ENCODE results near the gene WDR82.

The WDR82 gene

GRCh38 chr3:52227117-52227516 lies 51.3 kb downstream of the WDR82 start:
- no peak for DNase-seq (ENCODE audit: low read depth in 2 of 2, low spot score in 1 of 2)

- DNase-seq (ENCODE audit: low read depth in 2 of 2, low spot score in 1 of 2) = no peak
These were observed 52.1 kb downstream of the WDR82 start for GRCh38 chr3:52226229-52226817.

- DNase-seq (ENCODE audit: low read depth in 2 of 2, low spot score in 1 of 2) = no peak
These were observed 52.8 kb downstream of the WDR82 start, which contains the start of gene TLR9 for GRCh38 chr3:52225452-52226228. Gene TLR9 (minus strand): TSS chr3:52225645. CDS start chr3:52225529, 116 bp downstream.

- DNase-seq (ENCODE audit: low read depth in 2 of 2, low spot score in 1 of 2) = no peak
These were observed 54.7 kb downstream of the WDR82 start for GRCh38 chr3:52223449-52224408.

GRCh38 chr3:52222319-52223221 lies 55.9 kb downstream of the WDR82 start:
- DNase-seq (ENCODE audit: low read depth in 2 of 2, low spot score in 1 of 2) = no peak

GRCh38 chr3:52221563-52222318 lies 56.7 kb downstream of the WDR82 start:
- DNase-seq (ENCODE audit: low read depth in 2 of 2, low spot score in 1 of 2) = peak in 1 of 2 donors; percentile 37

- DNase-seq (ENCODE audit: low read depth in 2 of 2, low spot score in 1 of 2) = no peak
These were observed 57.3 kb downstream of the WDR82 start for GRCh38 chr3:52221141-52221562.

GRCh38 chr3:52220380-52221026 lies 57.9 kb downstream of the WDR82 start:
- peak; percentile 77 to 84 for DNase-seq (ENCODE audit: low read depth in 2 of 2, low spot score in 1 of 2)

GRCh38 chr3:52218937-52219650 lies 59.4 kb downstream of the WDR82 start:
- DNase-seq (ENCODE audit: low read depth in 2 of 2, low spot score in 1 of 2) = no peak

- no peak for DNase-seq (ENCODE audit: low read depth in 2 of 2, low spot score in 1 of 2)
These were observed 60.0 kb downstream of the WDR82 start for GRCh38 chr3:52218454-52218853.

- no peak for DNase-seq (ENCODE audit: low read depth in 2 of 2, low spot score in 1 of 2)
These were observed 60.4 kb downstream of the WDR82 start for GRCh38 chr3:52218026-52218425.

GRCh38 chr3:52217409-52217805 lies 61.0 kb downstream of the WDR82 start:
- no peak for DNase-seq (ENCODE audit: low read depth in 2 of 2, low spot score in 1 of 2)

GRCh38 chr3:52216585-52217408 lies 61.7 kb downstream of the WDR82 start:
- DNase-seq (ENCODE audit: low read depth in 2 of 2, low spot score in 1 of 2) = peak in 1 of 2 donors; percentile 57

GRCh38 chr3:52215351-52215750 lies 63.1 kb downstream of the WDR82 start:
- DNase-seq (ENCODE audit: low read depth in 2 of 2, low spot score in 1 of 2) = no peak

GRCh38 chr3:52213901-52214300 lies 64.5 kb downstream of the WDR82 start:
- no peak for DNase-seq (ENCODE audit: low read depth in 2 of 2, low spot score in 1 of 2)

- no peak for DNase-seq (ENCODE audit: low read depth in 2 of 2, low spot score in 1 of 2)
These were observed 65.4 kb downstream of the WDR82 start for GRCh38 chr3:52213005-52213404.

GRCh38 chr3:52211268-52211891 lies 67.1 kb downstream of the WDR82 start:
- DNase-seq (ENCODE audit: low read depth in 2 of 2, low spot score in 1 of 2) = no peak

All from stimulated activated CD8-positive, alpha-beta memory T cell treated with anti-CD3 and anti-CD28 coated beads, Interleukin-4, amount 100 ng/mL, for 1 hour (primary cell).